B cell (primary cell): Measurements from ENCODE around the gene PDAP1. TPM values are rescaled to one million over a fixed set of nuclear protein-coding genes. Genes with fewer than 3 reads are reported as not detected.

Experiments
- ATAC-seq: fragments of 200-7000 bp; cut with Tn5 transposase; one replicate; pipeline ENCODE4 v1.10.0; 2021; ENCODE audit warnings: low read depth, mild to moderate bottlenecking, moderate number of reproducible peaks, moderate library complexity
- CTCF ChIA-PET: fragments of 350-600 bp; sonication (Branson Sonifier 250); formaldehyde crosslinking; loops from one replicate; lab custom pipeline; 2021; ENCODE audit warnings: antibody characterized with exemption, inconsistent platforms; lab: Charles Lee
- POLR2A ChIA-PET: fragments of 350-600 bp; sonication (Branson Sonifier 250); formaldehyde crosslinking; loops from one replicate; lab custom pipeline; 2021; ENCODE audit warnings: antibody characterized with exemption; lab: Charles Lee
- DNase-seq: peaks from one replicate; pipeline ENCODE4 v3.0.0; 2013
- H2AFZ ChIP-seq: 2 replicates; pipeline ENCODE4 v1.6.1; 2012; ENCODE audit warnings: mild to moderate bottlenecking, low read depth, low read length; ENCODE audit not compliant: insufficient read depth, poor library complexity, severe bottlenecking
- H3K27ac ChIP-seq, 2 donors: 1 replicate in 1 of 2; 2 replicates in 1 of 2; pipeline ENCODE4 v1.5.1; 2012 to 2013; ENCODE audit warnings: low read length in 2 of 2, mild to moderate bottlenecking in 2 of 2, moderate library complexity in 1 of 2
- H3K27me3 ChIP-seq, 4 experiments: fragments of 200-600 bp in 1 of 4; sonication (generic) in 1 of 4; replicated peaks in 1 of 4; 1 replicate in 2 of 4; 2 replicates in 2 of 4; pipeline versions ENCODE4 v1.6.1 to v1.7.0; 2013 to 2016; ENCODE audit warnings: low read length in 3 of 4, mild to moderate bottlenecking in 2 of 4, mixed read lengths in 1 of 4, moderate library complexity in 1 of 4; ENCODE audit not compliant: insufficient read depth in 4 of 4, control insufficient read depth in 3 of 4; ENCODE audit errors: control extremely low read depth in 1 of 4
- H3K36me3 ChIP-seq, 2 experiments: replicated peaks in 1 of 2; 1 replicate in 1 of 2; 2 replicates in 1 of 2; pipeline versions ENCODE4 v1.6.1 to v1.7.1; 2013; ENCODE audit warnings: low read length in 1 of 2; ENCODE audit not compliant: insufficient read depth in 2 of 2, control insufficient read depth in 1 of 2; ENCODE audit errors: control extremely low read depth in 1 of 2, extremely low read depth in 1 of 2
- H3K4me1 ChIP-seq, 2 donors: fragments of 200-600 bp in 1 of 2; sonication (generic) in 1 of 2; 1 replicate in 1 of 2; 2 replicates in 1 of 2; pipeline versions ENCODE4 v1.5.1 to v1.6.1; 2013 to 2017; ENCODE audit warnings: low read length in 2 of 2; ENCODE audit not compliant: control insufficient read depth in 2 of 2, insufficient read depth in 2 of 2
- H3K4me2 ChIP-seq: replicated peaks from 2 replicates; pipeline ENCODE3; 2012; ENCODE audit warnings: mild to moderate bottlenecking, low read depth, low read length; ENCODE audit not compliant: poor library complexity, severe bottlenecking
- H3K4me3 ChIP-seq, 5 experiments: fragments of 200-600 bp in 1 of 5; sonication (generic) in 1 of 5; 1 replicate in 3 of 5; 2 replicates in 2 of 5; pipeline versions ENCODE4 v1.5.1 to v1.7.0; 2011 to 2016; ENCODE audit warnings: low read length in 4 of 5, mild to moderate bottlenecking in 4 of 5, low read depth in 2 of 5, control low read depth in 1 of 5, moderate library complexity in 1 of 5; ENCODE audit not compliant: insufficient read depth in 1 of 5; ENCODE audit errors: control extremely low read depth in 1 of 5, extremely low read depth in 1 of 5
- H3K79me2 ChIP-seq: fragments of 200-600 bp; sonication (generic); one replicate; pipeline ENCODE4 v1.6.0; 2016; ENCODE audit warnings: low read length; ENCODE audit not compliant: control insufficient read depth, insufficient read depth
- H3K9ac ChIP-seq: fragments of 200-600 bp; sonication (generic); 2 replicates; pipeline ENCODE4 v1.6.1; 2017; ENCODE audit warnings: mild to moderate bottlenecking, low read length, moderate library complexity
- H3K9me3 ChIP-seq, 3 donors: one replicate each; pipeline versions ENCODE4 v1.6.1 to v1.7.1; 2013; ENCODE audit warnings: low read length in 2 of 3; ENCODE audit not compliant: control insufficient read depth in 2 of 3, insufficient read depth in 1 of 3; ENCODE audit errors: control extremely low read depth in 1 of 3
- H4K20me1 ChIP-seq: 2 replicates; pipeline ENCODE4 v1.6.0; 2012; ENCODE audit warnings: mild to moderate bottlenecking, low read length; ENCODE audit not compliant: insufficient read depth, control insufficient read depth, poor library complexity, severe bottlenecking
- H3K27ac Mint-ChIP-seq: one replicate; pipeline ENCODE4 v1.8.0; 2021; ENCODE audit warnings: mixed read lengths
- H3K27me3 Mint-ChIP-seq: one replicate; pipeline ENCODE4 v1.8.0; 2021; ENCODE audit warnings: mixed read lengths
- H3K4me1 Mint-ChIP-seq: one replicate; pipeline ENCODE4 v1.8.0; 2021; ENCODE audit warnings: mixed read lengths
- H3K4me3 Mint-ChIP-seq: one replicate; pipeline ENCODE4 v1.8.0; 2021; ENCODE audit warnings: mixed read lengths
- H3K9me3 Mint-ChIP-seq: one replicate; pipeline ENCODE4 v1.8.0; 2022; ENCODE audit warnings: mixed read lengths; ENCODE audit not compliant: insufficient read depth
- EZH2 ChIP-seq: IDR thresholded peaks from 2 replicates; pipeline ENCODE4 v1.6.1; 2012; ENCODE audit warnings: borderline replicate concordance, low read depth, mild to moderate bottlenecking, moderate library complexity, low read length; ENCODE audit not compliant: insufficient read depth, poor library complexity, severe bottlenecking
- WGBS: methylation state at CpG from one replicate; pipeline ENCODE4 v1.1.5; 2013; ENCODE audit warnings: missing lambda C conversion rate; ENCODE audit not compliant: insufficient coverage; 5-methylcytosine and 5-hydroxymethylcytosine counted together
- intact Hi-C: fragments of 100-400 bp; cut with micrococcal nuclease; formaldehyde crosslinking; loops from one replicate; pipeline ENCODE4 v1.10.0; 2022
- polyA plus RNA-seq: library from polyadenylated mRNA; depleted of rRNA; stranded (reverse); fragments of >200 nt; gene quantifications from 2 replicates; pipeline ENCODE4 v1.2.3, GENCODE V29; 2012
- total RNA-seq, 2 donors: library from RNA; stranded (reverse); fragments of 120-200 nt in 1 of 2; gene quantifications; 1 replicate in 1 of 2; 2 replicates in 1 of 2; pipeline versions ENCODE4 v1.2.3 to v1.2.4, GENCODE V29; 2013 to 2022
- TF ChIP-seq, protein P1 (sequence below): fragments of 200-600 bp; IDR thresholded peaks from one replicate; pipeline ENCODE4 v1.8.0; 2022; ENCODE audit warnings: antibody characterized with exemption, mild to moderate bottlenecking

Gene PDAP1
- total and polyA plus RNA-seq, 2 donors (not counting 1 experiment from before 2014, with no cell fraction given) = 19.2 to 60.4 TPM

DNA sequence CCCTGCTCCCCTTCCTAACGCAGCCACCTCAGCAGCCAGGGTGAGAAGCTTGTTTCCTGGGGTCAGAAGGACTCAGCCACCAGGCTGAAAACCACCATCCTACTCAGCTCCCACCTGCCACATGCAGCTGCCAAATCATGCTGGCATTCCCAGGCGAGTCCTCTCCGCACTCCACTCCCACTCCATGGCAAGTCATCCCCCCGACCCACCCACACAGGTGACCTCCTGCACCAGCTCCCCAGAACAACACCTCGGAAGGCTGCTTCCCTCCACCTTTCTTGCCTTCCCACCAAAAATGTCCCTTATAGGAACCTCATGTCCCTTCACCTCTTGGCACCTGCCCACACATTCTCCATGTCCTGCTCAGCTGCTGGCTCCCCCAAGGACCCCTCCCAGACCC lies 4.6 kb downstream of the PDAP1 start:
- no peak overlapping the region for H3K4me2 ChIP-seq
- no peak overlapping the region for H3K27ac ChIP-seq
- H3K79me2 ChIP-seq = peaks cover 52% of the 10 kb centered on the region
- H3K9ac ChIP-seq = no peak overlapping the region
- peaks cover 66% of the 10 kb centered on the region for H4K20me1 ChIP-seq
- peaks cover 7 to 48% of the 10 kb centered on the region in 2 experiments for H3K36me3 ChIP-seq
- H3K9me3 ChIP-seq = no peaks in the 10 kb centered on the region
- H3K4me3 ChIP-seq = no peak overlapping the region
- Mint-ChIP-seq H3K27me3 (no peaks in the 10 kb centered on the region), H3K4me3 (no peak overlapping the region), H3K9me3 (no peaks in the 10 kb centered on the region), H3K4me1 (peaks cover 31% of the 10 kb centered on the region), H3K27ac (peak overlapping the region; percentile 57)
- no peaks in the 10 kb centered on the region for H3K27me3 ChIP-seq
- ChIA-PET CTCF (interaction anchor here (0.5 to 1.1 kb wide), 2 partner anchors 16 to 41 kb away, joined by 3 read pairs; no protein-coding TSS in a partner anchor), POLR2A (interaction anchor here (0.6 kb wide), 1 partner anchor 25 kb away, joined by 7 read pairs; no protein-coding TSS in a partner anchor)
- no peak overlapping the region for H2AFZ ChIP-seq
- TF ChIP-seq EZH2 = no peak
- TF ChIP-seq, protein P1, sequence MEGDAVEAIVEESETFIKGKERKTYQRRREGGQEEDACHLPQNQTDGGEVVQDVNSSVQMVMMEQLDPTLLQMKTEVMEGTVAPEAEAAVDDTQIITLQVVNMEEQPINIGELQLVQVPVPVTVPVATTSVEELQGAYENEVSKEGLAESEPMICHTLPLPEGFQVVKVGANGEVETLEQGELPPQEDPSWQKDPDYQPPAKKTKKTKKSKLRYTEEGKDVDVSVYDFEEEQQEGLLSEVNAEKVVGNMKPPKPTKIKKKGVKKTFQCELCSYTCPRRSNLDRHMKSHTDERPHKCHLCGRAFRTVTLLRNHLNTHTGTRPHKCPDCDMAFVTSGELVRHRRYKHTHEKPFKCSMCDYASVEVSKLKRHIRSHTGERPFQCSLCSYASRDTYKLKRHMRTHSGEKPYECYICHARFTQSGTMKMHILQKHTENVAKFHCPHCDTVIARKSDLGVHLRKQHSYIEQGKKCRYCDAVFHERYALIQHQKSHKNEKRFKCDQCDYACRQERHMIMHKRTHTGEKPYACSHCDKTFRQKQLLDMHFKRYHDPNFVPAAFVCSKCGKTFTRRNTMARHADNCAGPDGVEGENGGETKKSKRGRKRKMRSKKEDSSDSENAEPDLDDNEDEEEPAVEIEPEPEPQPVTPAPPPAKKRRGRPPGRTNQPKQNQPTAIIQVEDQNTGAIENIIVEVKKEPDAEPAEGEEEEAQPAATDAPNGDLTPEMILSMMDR = no peak
- ATAC-seq (no peak), DNase-seq (no peak)
- intact Hi-C loops = no loop called here
- H3K4me1 ChIP-seq = peaks cover 16 to 20% of the 10 kb centered on the region in 2 donors
- WGBS = 92% methylated on average over 5 of the region's 5 CpGs

DNA sequence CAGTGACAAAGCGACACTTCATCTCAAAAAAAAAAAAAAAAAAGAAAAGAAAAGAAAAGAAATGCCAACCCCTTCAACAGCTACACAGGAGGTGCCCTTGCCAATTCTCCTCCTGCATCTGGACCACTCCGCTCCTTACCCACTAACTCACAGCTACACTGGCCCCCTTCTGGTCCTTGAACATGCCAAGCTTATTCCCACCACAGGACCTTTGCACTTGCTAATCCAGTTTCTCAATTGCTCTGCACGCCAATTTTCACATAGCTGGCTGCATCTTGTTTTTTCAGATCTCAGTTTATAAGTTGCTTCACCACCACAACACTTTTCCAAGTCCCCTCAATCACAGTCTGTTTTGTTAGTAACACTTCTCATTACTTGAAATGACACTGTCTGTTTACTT lies 5.5 kb downstream of the PDAP1 start:
- Histone ChIP-seq H2AFZ (no peak overlapping the region), H3K27ac (no peak overlapping the region), H3K4me3 (no peak overlapping the region), H3K9me3 (no peaks in the 10 kb centered on the region), H4K20me1 (peaks cover 70% of the 10 kb centered on the region), H3K4me2 (no peak overlapping the region), H3K36me3 (peaks cover 7 to 51% of the 10 kb centered on the region in 2 experiments), H3K9ac (no peak overlapping the region), H3K27me3 (no peaks in the 10 kb centered on the region), H3K4me1 (peaks cover 16 to 17% of the 10 kb centered on the region in 2 donors), H3K79me2 (peaks cover 43% of the 10 kb centered on the region)
- WGBS = 100% methylated on average over 3 of the region's 3 CpGs
- ATAC-seq = no peak
- CTCF ChIA-PET = interaction anchor here (0.6 kb wide), 1 partner anchor 15 kb away, joined by 6 read pairs; no protein-coding TSS in a partner anchor
- Mint-ChIP-seq H3K4me1 (peaks cover 26% of the 10 kb centered on the region), H3K4me3 (no peak overlapping the region), H3K27ac (peak overlapping the region; percentile 8), H3K9me3 (no peaks in the 10 kb centered on the region), H3K27me3 (no peaks in the 10 kb centered on the region)
- TF ChIP-seq EZH2 = no peak
- TF ChIP-seq, protein P1 = no peak
- POLR2A ChIA-PET = interaction anchor here (0.6 kb wide), 3 partner anchors 8 to 38 kb away, joined by 3 to 7 read pairs (median 3); no protein-coding TSS in a partner anchor
- DNase-seq = no peak
- intact Hi-C loops = no loop called here
